ENCODE data around the gene CDK18. TPM values are rescaled to one million over a fixed set of nuclear protein-coding genes. Genes with fewer than 3 reads are reported as not detected.

Gene CDK18
- total RNA-seq, 8 experiments from 2014 or later, result 1.3 to 12.0 (median 2.3) TPM

- no peak overlapping the region for H3K27ac ChIP-seq
- H3K4me1 ChIP-seq (replicated peaks in 1 of 2), result peaks cover 10 to 13% of the 10 kb centered on the region in 2 donors
- 57 to 100% (median 73%) methylated on average over 1 to 2 of the region's 2 CpGs; no CpG with 5 or more reads in 6 of the 10 experiments for WGBS, 10 experiments
- no peak for ATAC-seq (replicated peaks in 6 of 8)
- no peak overlapping the region for H3K4me3 ChIP-seq
- in situ Hi-C loops (cut with MboI; ENCODE audit: low pct_unique_long_range_greater_than_20kb in 2 of 9, low sequenced_read_pairs in 9 of 9, unreplicated experiment in 9 of 9), result loop anchor here in 3 of 9 experiments (10.0 to 25.0 kb wide), 3 partner anchors 89 to 146 kb away; no protein-coding TSS in a partner anchor
Observed at GRCh38 chr1:205483372-205483771, 21.1 kb upstream of the CDK18 start.

GRCh38 chr1:205484985-205485967 is 19.2 kb upstream of the CDK18 start:
- H3K27ac ChIP-seq, result no peak overlapping the region
- peaks cover 17 to 20% of the 10 kb centered on the region in 2 donors for H3K4me1 ChIP-seq (replicated peaks in 1 of 2)
- 0 to 66% (median 8%) methylated on average over 1 to 5 of the region's 13 CpGs; no CpG with 5 or more reads in 5 of the 10 experiments for WGBS, 10 experiments
- in situ Hi-C loops (cut with MboI; ENCODE audit: low pct_unique_long_range_greater_than_20kb in 2 of 9, low sequenced_read_pairs in 9 of 9, unreplicated experiment in 9 of 9), result loop anchor here in 4 of 9 experiments (5.0 to 25.0 kb wide), 5 partner anchors 37 to 148 kb away; no protein-coding TSS in a partner anchor
- peak; percentile 73 to 95 (median 90) for ATAC-seq (replicated peaks in 6 of 8)
- H3K4me3 ChIP-seq, result no peak overlapping the region

DNA sequence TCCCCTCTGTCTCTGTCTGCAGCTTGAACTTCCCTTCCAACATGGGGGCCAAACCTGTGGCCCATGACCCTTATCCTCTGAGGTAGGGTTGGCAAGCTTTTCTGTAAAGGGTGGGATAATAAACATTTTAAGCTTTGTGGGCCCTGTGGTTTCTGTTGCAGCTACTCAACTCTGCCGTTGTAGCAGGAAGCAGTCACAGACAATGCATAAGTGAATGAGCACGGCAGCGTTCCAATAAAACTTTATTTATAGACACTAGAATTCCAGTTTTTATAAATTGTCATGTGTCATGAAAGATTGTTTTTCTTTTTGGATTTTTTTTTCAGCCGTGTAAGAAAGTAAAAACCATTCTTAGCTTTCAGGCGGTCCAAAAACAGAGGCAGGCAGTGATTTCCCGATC is 18.2 kb upstream of the CDK18 start:
- H3K4me1 ChIP-seq (replicated peaks in 1 of 2), result peaks cover 17 to 20% of the 10 kb centered on the region in 2 donors
- ATAC-seq (replicated peaks in 6 of 8), result no peak
- 37 to 100% (median 92%) methylated on average over 1 to 6 of the region's 6 CpGs for WGBS, 10 experiments
- H3K4me3 ChIP-seq, result no peak overlapping the region
- in situ Hi-C loops (cut with MboI; ENCODE audit: low pct_unique_long_range_greater_than_20kb in 2 of 9, low sequenced_read_pairs in 9 of 9, unreplicated experiment in 9 of 9), result loop anchor here in 4 of 9 experiments (5.0 to 25.0 kb wide), 5 partner anchors 36 to 149 kb away; no protein-coding TSS in a partner anchor
- no peak overlapping the region for H3K27ac ChIP-seq

GRCh38 chr1:205488074-205488723 is 16.3 kb upstream of the CDK18 start:
- in situ Hi-C loops (cut with MboI; ENCODE audit: low pct_unique_long_range_greater_than_20kb in 2 of 9, low sequenced_read_pairs in 9 of 9, unreplicated experiment in 9 of 9), result loop anchor here in 4 of 9 experiments (5.0 to 25.0 kb wide), 5 partner anchors 34 to 151 kb away; no protein-coding TSS in a partner anchor
- ATAC-seq (replicated peaks in 6 of 8), result peak; percentile 33 to 85 (median 62)
- peaks cover 26% of the 10 kb centered on the region in 2 donors for H3K4me1 ChIP-seq (replicated peaks in 1 of 2)
- H3K4me3 ChIP-seq, result no peak overlapping the region
- WGBS, 10 experiments, result 0 to 81% (median 39%) methylated on average over 3 to 9 of the region's 9 CpGs; no CpG with 5 or more reads in 2 of the 10 experiments
- no peak overlapping the region for H3K27ac ChIP-seq

DNA sequence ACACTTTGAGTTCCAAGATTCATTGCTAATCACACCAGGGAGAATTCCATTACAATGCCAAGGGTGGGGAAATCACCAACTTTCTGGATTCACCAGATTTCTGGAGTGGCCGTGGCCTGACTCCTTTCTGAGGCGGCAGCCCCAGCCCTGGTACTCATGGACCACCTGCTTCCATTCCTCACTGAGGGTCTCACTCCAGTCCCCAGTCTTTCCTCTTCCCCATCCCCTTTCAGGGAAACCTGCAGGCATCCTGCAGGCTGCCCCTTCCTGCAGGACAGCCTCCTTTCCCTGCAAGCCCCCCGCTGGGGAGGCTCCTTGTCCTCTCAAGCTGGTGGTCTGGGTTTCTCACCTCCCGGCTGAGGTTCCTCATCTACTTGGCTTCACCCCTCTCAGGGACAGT is 12.7 kb upstream of the CDK18 start:
- no peak for ATAC-seq (replicated peaks in 6 of 8)
- Histone ChIP-seq H3K4me3 (no peak overlapping the region), H3K4me1 (replicated peaks in 1 of 2) (peaks cover 29 to 44% of the 10 kb centered on the region in 2 donors), H3K27ac (no peak overlapping the region)
- in situ Hi-C loops (cut with MboI; ENCODE audit: low pct_unique_long_range_greater_than_20kb in 2 of 9, low sequenced_read_pairs in 9 of 9, unreplicated experiment in 9 of 9), result loop anchor here in 2 of 9 experiments (25.0 kb wide), 2 partner anchors 104 to 154 kb away; no protein-coding TSS in a partner anchor
- WGBS, 10 experiments, result 20 to 86% (median 41%) methylated on average over 1 to 4 of the region's 4 CpGs; no CpG with 5 or more reads in 4 of the 10 experiments

GRCh38 chr1:205492201-205492667 is 12.2 kb upstream of the CDK18 start:
- no peak overlapping the region for H3K27ac ChIP-seq
- peaks cover 29 to 44% of the 10 kb centered on the region in 2 donors for H3K4me1 ChIP-seq (replicated peaks in 1 of 2)
- WGBS, 10 experiments, result 72 to 81% methylated on average over 2 of the region's 2 CpGs; no CpG with 5 or more reads in 8 of the 10 experiments
- no peak overlapping the region for H3K4me3 ChIP-seq
- ATAC-seq (replicated peaks in 6 of 8), result no peak
- in situ Hi-C loops (cut with MboI; ENCODE audit: low pct_unique_long_range_greater_than_20kb in 2 of 9, low sequenced_read_pairs in 9 of 9, unreplicated experiment in 9 of 9), result loop anchor here in 2 of 9 experiments (25.0 kb wide), 2 partner anchors 105 to 155 kb away; no protein-coding TSS in a partner anchor

- in situ Hi-C loops (cut with MboI; ENCODE audit: low pct_unique_long_range_greater_than_20kb in 2 of 9, low sequenced_read_pairs in 9 of 9, unreplicated experiment in 9 of 9), result loop anchor here in 2 of 9 experiments (25.0 kb wide), 2 partner anchors 105 to 155 kb away; no protein-coding TSS in a partner anchor
- WGBS, 10 experiments, result 0 to 83% (median 40%) methylated on average over 1 to 6 of the region's 7 CpGs; no CpG with 5 or more reads in 3 of the 10 experiments
- no peak overlapping the region for H3K27ac ChIP-seq
- peaks cover 29 to 44% of the 10 kb centered on the region in 2 donors for H3K4me1 ChIP-seq (replicated peaks in 1 of 2)
- H3K4me3 ChIP-seq, result no peak overlapping the region
- ATAC-seq (replicated peaks in 6 of 8), result peak in 1 of 8 experiments; percentile 20
Observed at GRCh38 chr1:205492774-205493173, 11.7 kb upstream of the CDK18 start.

- 12 to 69% (median 63%) methylated on average over 2 to 11 of the region's 11 CpGs; no CpG with 5 or more reads in 4 of the 10 experiments for WGBS, 10 experiments
- H3K27ac ChIP-seq, result no peak overlapping the region
- no peak overlapping the region for H3K4me3 ChIP-seq
- H3K4me1 ChIP-seq (replicated peaks in 1 of 2), result peaks cover 29 to 44% of the 10 kb centered on the region in 2 donors
- in situ Hi-C loops (cut with MboI; ENCODE audit: low pct_unique_long_range_greater_than_20kb in 2 of 9, low sequenced_read_pairs in 9 of 9, unreplicated experiment in 9 of 9), result loop anchor here in 2 of 9 experiments (25.0 kb wide), 2 partner anchors 106 to 156 kb away; no protein-coding TSS in a partner anchor
- peak; percentile 19 to 97 (median 50) for ATAC-seq (replicated peaks in 6 of 8)
Observed at GRCh38 chr1:205493241-205494085, 11.0 kb upstream of the CDK18 start.

- ATAC-seq (replicated peaks in 6 of 8), result no peak
- Histone ChIP-seq H3K4me1 (replicated peaks in 1 of 2) (peaks cover 29 to 44% of the 10 kb centered on the region in 2 donors), H3K27ac (no peak overlapping the region), H3K4me3 (no peak overlapping the region)
- in situ Hi-C loops (cut with MboI; ENCODE audit: low pct_unique_long_range_greater_than_20kb in 2 of 9, low sequenced_read_pairs in 9 of 9, unreplicated experiment in 9 of 9), result loop anchor here in 2 of 9 experiments (25.0 kb wide), 2 partner anchors 107 to 157 kb away; no protein-coding TSS in a partner anchor
- 38 to 91% (median 69%) methylated on average over 1 to 4 of the region's 4 CpGs; no CpG with 5 or more reads in 4 of the 10 experiments for WGBS, 10 experiments
Observed at GRCh38 chr1:205494115-205494514, 10.4 kb upstream of the CDK18 start.

DNA sequence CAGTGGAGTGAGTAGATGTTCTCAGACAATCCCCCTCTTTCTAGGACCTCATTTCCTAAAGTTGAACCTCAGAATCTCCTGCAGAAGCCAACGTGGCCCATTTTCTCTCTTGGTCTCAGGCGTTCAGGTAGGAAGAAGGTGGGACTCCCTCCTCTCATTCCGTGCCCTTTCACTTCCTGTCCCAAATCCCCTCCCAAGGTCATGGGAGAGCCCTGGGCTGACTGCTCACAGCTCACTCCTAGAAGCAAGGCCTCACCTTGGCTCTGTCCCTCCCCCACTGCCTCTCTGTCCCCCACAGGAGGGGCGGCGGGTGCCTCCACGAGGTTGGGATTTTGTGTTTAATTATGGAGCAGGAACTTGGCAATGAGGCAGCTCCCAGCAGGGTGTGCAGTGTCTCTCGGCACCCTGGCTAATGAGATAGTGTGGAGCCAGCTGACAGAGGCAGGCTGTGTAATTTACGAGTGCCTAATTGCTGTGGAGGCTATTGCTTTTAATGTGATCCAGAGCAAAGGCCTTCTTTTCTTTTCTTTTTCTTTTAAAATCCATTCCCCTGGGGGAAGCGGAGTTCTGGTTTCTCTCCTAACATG is 9.1 kb upstream of the CDK18 start:
- Histone ChIP-seq H3K4me1 (replicated peaks in 1 of 2) (peaks cover 22 to 39% of the 10 kb centered on the region in 2 donors), H3K4me3 (no peak overlapping the region), H3K27ac (no peak overlapping the region)
- in situ Hi-C loops (cut with MboI; ENCODE audit: low pct_unique_long_range_greater_than_20kb in 2 of 9, low sequenced_read_pairs in 9 of 9, unreplicated experiment in 9 of 9), result loop anchor here in 2 of 9 experiments (25.0 kb wide), 2 partner anchors 108 to 158 kb away; no protein-coding TSS in a partner anchor
- ATAC-seq (replicated peaks in 6 of 8), result peak in 5 of 8 experiments; percentile 76 to 88 (median 85)
- 13 to 76% (median 32%) methylated on average over 3 to 9 of the region's 9 CpGs; no CpG with 5 or more reads in 5 of the 10 experiments for WGBS, 10 experiments

DNA sequence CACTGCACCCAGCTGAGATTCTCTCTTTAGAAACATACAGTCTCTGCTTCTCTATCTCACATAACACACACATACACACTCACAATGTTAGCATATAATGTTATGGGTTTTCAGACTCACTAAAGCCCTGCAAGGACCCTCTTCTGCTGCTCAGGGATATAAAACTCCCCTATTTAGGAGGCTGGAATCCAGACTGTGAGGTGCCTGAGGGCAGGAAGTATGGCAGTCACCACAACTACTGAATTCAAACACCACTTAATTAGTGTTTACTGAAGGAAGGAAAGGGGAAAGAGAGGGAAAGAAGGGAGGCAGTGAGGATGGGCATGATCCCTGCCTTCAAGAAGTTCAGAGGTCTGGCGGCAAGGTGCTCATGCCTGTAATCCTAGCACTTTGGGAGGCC is 7.8 kb upstream of the CDK18 start:
- in situ Hi-C loops (cut with MboI; ENCODE audit: low pct_unique_long_range_greater_than_20kb in 2 of 9, low sequenced_read_pairs in 9 of 9, unreplicated experiment in 9 of 9), result loop anchor here in 2 of 9 experiments (25.0 kb wide), 2 partner anchors 109 to 159 kb away; no protein-coding TSS in a partner anchor

More for the DNA sequence above, 7.8 kb upstream of the CDK18 start:
- Histone ChIP-seq H3K27ac (no peak overlapping the region), H3K4me1 (replicated peaks in 1 of 2) (peaks cover 34 to 51% of the 10 kb centered on the region in 2 donors), H3K4me3 (no peak overlapping the region)
- no peak for ATAC-seq (replicated peaks in 6 of 8)
- WGBS, 10 experiments, result 60 to 100% (median 100%) methylated on average over 1 of the region's 1 CpG; no CpG with 5 or more reads in 7 of the 10 experiments

Measured in motor neuron (in vitro differentiated cells).